GM12891 (cell line): ENCODE data around the gene WDR72.

Experiments
- PAX5 ChIP-seq: IDR thresholded peaks from 2 replicates; pipeline ENCODE4 v1.6.1; 2011; ENCODE audit warnings: low read length, moderate library complexity, mild to moderate bottlenecking; ENCODE audit not compliant: insufficient read depth, severe bottlenecking
- POLR2A ChIP-seq: IDR thresholded peaks from 2 replicates; pipeline ENCODE4 v1.6.1; 2011; ENCODE audit warnings: low read depth, low read length, control low read depth
- POLR2AphosphoS5 ChIP-seq: IDR thresholded peaks from 2 replicates; pipeline ENCODE4 v1.6.1; 2011; ENCODE audit warnings: low read depth, low read length, control low read depth
- POU2F2 ChIP-seq: IDR thresholded peaks from 2 replicates; pipeline ENCODE4 v1.6.1; 2011; ENCODE audit warnings: low read depth, mild to moderate bottlenecking, control low read depth, low read length, moderate library complexity
- SPI1 ChIP-seq: IDR thresholded peaks from 2 replicates; pipeline ENCODE4 v1.6.1; 2011; ENCODE audit warnings: low read depth, low read length, control low read depth
- TAF1 ChIP-seq: IDR thresholded peaks from 2 replicates; pipeline ENCODE4 v1.6.1; 2011; ENCODE audit warnings: low read depth, low read length, control low read depth

- no peak for TF ChIP-seq POLR2AphosphoS5
- no peak for TF ChIP-seq POLR2A
- no peak for TF ChIP-seq TAF1
- TF ChIP-seq POU2F2 = no peak
- TF ChIP-seq PAX5 = no peak
- no peak for TF ChIP-seq SPI1
Observed at GRCh38 chr15:53721334-53722087, 38.0 kb downstream of the WDR72 start.
